ENCODE results near the gene MYL3.

The MYL3 gene

DNA sequence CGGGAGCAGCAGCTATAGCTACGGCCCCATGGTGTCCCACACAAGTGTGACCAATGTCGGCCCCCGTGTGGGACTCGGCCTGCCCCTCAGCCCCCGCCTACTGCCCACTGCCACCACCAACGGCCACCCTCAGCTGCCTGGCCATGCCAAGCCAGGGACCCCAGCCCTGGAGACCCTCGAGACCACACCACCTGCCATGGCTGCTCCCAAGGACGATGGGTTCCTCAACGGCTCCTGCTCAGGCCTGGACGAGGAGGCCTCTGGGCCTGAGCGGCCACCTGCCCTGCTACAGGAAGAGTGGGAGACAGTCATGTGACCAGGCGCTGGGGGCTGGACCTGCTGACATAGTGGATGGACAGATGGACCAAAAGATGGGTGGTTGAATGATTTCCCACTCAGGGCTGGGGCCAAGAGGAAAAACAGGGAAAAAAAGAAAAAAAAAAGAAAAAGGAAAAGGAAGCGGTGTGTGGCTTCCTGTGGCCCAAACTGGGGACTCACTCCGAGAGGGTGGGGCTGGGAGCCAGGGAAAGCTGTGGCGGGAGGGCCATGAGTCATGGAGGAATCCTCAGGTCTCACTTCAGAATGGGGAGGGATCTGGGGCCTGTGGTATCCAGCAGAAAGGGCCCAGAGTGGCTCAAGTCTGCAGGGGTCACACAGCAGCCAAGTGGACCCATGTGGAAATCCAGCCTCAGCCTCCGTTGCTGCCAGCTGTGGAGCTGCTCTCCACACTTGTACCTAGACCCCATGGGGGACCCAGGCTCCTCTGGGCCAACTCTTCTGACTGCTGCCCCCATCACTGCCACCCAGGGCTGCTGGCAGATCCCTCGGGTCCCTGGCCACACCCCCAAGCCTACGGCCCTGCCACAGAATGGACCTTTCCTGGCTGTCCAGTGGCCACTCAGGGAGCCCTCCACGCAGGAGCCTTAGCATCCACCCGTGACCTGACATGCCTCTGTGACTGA, 40.4 kb upstream of the MYL3 start:
- H3K9me3 ChIP-seq (ENCODE audit: control insufficient read depth, insufficient read depth, low read length): no peaks in the 10 kb centered on the region
- H3K9ac ChIP-seq (ENCODE audit: low read depth, low read length): no peak overlapping the region
- no peaks in the 10 kb centered on the region for H3K36me3 ChIP-seq (ENCODE audit: insufficient read depth, low read length)

GRCh38 chr3:46902188-46902631, 39.0 kb upstream of the MYL3 start:
- Histone ChIP-seq H3K4me1 (ENCODE audit: insufficient read depth, low read length) (no peaks in the 10 kb centered on the region; the same call in 1 of the 2 replicates), H3K9ac (ENCODE audit: low read depth, low read length) (no peak overlapping the region), H3K36me3 (ENCODE audit: insufficient read depth, low read length) (no peaks in the 10 kb centered on the region), H3K9me3 (ENCODE audit: control insufficient read depth, insufficient read depth, low read length) (no peaks in the 10 kb centered on the region)

More for the DNA sequence above, 40.4 kb upstream of the MYL3 start:
- no peaks in the 10 kb centered on the region; the same call in 1 of the 2 replicates for H3K4me1 ChIP-seq (ENCODE audit: insufficient read depth, low read length)

DNA sequence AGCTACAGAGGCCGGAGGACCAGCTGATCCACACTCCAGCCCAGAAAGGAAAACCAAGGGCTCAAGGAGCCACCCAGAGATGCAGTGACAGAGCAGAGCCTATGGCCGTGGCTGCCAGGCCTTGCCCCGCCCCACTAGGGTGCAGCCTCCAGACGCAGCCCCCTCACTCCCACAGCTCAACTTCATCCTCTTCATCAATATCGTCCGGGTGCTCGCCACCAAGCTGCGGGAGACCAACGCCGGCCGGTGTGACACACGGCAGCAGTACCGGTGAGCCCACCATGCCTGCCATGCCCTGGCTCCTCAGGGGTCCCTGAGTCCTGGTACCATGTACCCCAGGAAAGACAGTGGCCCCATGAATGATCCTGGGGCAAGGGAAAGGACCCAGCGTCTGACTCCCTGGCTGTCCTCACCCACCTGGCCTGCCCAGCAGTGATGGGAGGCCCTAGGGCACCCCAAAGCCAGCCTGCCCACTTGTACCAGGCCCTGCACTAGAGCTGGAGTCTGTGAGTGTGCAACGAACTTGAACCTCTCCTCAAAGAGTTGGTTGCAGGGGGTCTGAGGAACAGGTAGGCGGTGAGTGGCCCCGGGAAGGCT, 38.4 kb upstream of the MYL3 start:
- no peaks in the 10 kb centered on the region for H3K9me3 ChIP-seq (ENCODE audit: control insufficient read depth, insufficient read depth, low read length)
- H3K4me1 ChIP-seq (ENCODE audit: insufficient read depth, low read length): no peaks in the 10 kb centered on the region; the same call in 1 of the 2 replicates
- no peaks in the 10 kb centered on the region for H3K36me3 ChIP-seq (ENCODE audit: insufficient read depth, low read length)
- no peak overlapping the region for H3K9ac ChIP-seq (ENCODE audit: low read depth, low read length)

DNA sequence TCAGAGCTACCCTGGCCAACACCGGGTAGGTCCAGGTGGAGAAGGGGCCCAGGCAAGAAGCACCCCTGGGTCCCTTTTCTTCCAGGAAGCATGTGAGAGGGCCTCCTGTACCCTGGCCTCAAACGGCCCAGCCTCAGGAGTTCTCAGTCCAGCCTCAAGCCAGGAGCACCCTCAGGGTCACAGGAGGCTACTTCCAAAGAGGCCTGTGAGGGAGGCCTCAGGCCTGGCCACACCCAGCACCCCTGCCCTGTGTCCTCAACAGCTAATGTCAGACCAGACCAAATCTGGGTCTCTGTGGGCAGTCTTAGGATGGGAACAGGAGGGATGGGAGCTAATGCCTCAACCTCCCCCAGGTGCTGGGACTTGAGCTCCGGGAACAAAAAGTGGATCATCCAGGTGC, 37.8 kb upstream of the MYL3 start:
- Histone ChIP-seq H3K9me3 (ENCODE audit: control insufficient read depth, insufficient read depth, low read length) (no peaks in the 10 kb centered on the region), H3K9ac (ENCODE audit: low read depth, low read length) (no peak overlapping the region), H3K36me3 (ENCODE audit: insufficient read depth, low read length) (no peaks in the 10 kb centered on the region), H3K4me1 (ENCODE audit: insufficient read depth, low read length) (no peaks in the 10 kb centered on the region; the same call in 1 of the 2 replicates)

- Histone ChIP-seq H3K4me1 (ENCODE audit: insufficient read depth, low read length) (no peaks in the 10 kb centered on the region; the same call in 1 of the 2 replicates), H3K9me3 (ENCODE audit: control insufficient read depth, insufficient read depth, low read length) (no peaks in the 10 kb centered on the region), H3K9ac (ENCODE audit: low read depth, low read length) (no peak overlapping the region), H3K36me3 (ENCODE audit: insufficient read depth, low read length) (no peaks in the 10 kb centered on the region)
Measured at GRCh38 chr3:46900356-46900755, 37.1 kb upstream of the MYL3 start.

- H3K36me3 ChIP-seq (ENCODE audit: insufficient read depth, low read length): no peaks in the 10 kb centered on the region
- H3K9ac ChIP-seq (ENCODE audit: low read depth, low read length): no peak overlapping the region
- no peaks in the 10 kb centered on the region for H3K9me3 ChIP-seq (ENCODE audit: control insufficient read depth, insufficient read depth, low read length)
- no peaks in the 10 kb centered on the region; the same call in 1 of the 2 replicates for H3K4me1 ChIP-seq (ENCODE audit: insufficient read depth, low read length)
Measured at GRCh38 chr3:46900007-46900292, 36.7 kb upstream of the MYL3 start.

DNA sequence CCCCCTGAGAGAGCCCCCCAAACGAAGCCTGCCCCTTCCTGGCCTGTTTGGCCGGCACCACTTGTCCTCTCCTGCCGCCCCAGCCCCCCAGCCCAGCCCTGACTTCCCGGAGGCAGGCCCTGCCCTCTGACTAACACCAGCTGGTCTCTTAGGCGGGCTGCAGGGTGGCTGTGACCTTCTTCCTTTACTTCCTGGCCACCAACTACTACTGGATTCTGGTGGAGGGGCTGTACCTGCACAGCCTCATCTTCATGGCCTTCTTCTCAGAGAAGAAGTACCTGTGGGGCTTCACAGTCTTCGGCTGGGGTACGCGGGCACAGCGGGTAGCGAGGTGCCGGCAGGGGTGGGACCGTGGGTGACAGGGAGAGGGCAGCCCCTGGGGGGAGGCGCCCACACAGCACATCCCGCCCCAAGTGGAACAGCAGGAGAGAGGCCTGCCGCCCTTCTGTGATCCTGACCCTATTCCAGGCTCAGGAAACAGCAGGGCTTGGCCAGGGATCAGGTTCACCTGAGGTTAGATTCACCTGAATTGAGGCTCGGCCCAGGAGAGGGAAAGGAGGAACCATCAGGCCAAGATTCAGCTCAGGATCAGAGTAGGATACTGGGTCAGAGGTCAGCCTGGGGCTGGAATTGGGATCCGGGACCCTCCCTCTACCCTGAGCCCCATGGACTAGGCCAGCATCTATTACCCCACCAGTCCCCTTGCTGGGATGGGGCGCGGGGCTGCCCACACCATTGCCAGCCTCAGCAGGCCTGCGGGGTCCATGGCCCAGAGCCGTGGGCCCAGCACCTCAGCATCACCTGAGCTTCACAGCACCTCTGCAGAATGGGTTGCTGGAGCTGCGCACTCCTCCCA, 36.1 kb upstream of the MYL3 start:
- no peak overlapping the region for H3K9ac ChIP-seq (ENCODE audit: low read depth, low read length)
- no peaks in the 10 kb centered on the region; the same call in 1 of the 2 replicates for H3K4me1 ChIP-seq (ENCODE audit: insufficient read depth, low read length)
- no peaks in the 10 kb centered on the region for H3K9me3 ChIP-seq (ENCODE audit: control insufficient read depth, insufficient read depth, low read length)
- no peaks in the 10 kb centered on the region for H3K36me3 ChIP-seq (ENCODE audit: insufficient read depth, low read length)

DNA sequence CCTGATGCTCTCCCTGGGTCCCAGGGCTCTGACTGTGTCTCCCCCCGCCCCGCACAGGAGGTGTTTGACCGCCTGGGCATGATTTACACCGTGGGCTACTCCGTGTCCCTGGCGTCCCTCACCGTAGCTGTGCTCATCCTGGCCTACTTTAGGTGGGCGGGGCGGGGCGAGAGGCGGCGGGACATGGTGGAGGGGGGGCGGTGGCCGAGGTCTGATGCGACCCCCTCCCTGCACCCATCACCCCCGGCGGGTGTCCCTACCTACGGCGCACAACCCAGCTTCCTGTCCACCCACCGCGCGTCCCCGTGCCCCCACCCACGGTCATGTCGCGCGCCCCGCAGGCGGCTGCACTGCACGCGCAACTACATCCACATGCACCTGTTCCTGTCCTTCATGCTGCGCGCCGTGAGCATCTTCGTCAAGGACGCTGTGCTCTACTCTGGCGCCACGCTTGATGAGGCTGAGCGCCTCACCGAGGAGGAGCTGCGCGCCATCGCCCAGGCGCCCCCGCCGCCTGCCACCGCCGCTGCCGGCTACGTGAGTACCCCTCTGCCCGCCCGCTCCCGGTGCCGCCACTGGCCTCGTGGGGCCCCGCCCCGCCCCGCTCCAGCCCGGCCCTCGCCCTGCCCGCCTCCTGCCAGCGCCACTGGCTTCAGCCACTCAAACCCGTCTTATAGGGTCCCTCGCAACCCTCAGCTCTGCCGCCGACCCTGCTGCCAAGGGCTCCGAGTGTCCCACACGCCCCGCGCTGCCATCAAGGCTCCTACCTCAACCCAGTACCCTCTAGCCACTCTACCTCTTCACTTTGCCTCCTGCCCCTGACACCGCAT, 35.3 kb upstream of the MYL3 start:
- no peaks in the 10 kb centered on the region for H3K9me3 ChIP-seq (ENCODE audit: control insufficient read depth, insufficient read depth, low read length)
- H3K9ac ChIP-seq (ENCODE audit: low read depth, low read length): no peak overlapping the region; the same call in 1 of the 2 replicates
- peaks cover 2% of the 10 kb centered on the region for H3K4me1 ChIP-seq (ENCODE audit: insufficient read depth, low read length)
- H3K36me3 ChIP-seq (ENCODE audit: insufficient read depth, low read length): no peaks in the 10 kb centered on the region

DNA sequence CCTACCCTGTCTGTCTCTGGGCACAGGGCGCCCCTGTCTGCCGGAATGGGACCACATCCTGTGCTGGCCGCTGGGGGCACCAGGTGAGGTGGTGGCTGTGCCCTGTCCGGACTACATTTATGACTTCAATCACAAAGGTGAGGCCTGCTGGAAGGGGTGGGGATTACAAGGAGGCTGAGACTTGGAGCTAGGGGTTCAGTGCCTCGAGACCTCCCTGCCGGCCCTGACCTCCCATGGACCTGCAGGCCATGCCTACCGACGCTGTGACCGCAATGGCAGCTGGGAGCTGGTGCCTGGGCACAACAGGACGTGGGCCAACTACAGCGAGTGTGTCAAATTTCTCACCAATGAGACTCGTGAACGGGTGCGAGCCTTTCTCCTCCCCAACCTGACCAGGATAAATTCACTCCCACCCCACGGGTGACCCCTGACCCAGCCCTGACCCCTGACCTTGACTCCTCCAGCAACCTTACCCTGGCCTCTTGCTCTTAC, 34.6 kb upstream of the MYL3 start:
- Histone ChIP-seq H3K36me3 (ENCODE audit: insufficient read depth, low read length) (no peaks in the 10 kb centered on the region), H3K9ac (ENCODE audit: low read depth, low read length) (no peak overlapping the region), H3K4me1 (ENCODE audit: insufficient read depth, low read length) (peaks cover 8% of the 10 kb centered on the region), H3K9me3 (ENCODE audit: control insufficient read depth, insufficient read depth, low read length) (no peaks in the 10 kb centered on the region)

- Histone ChIP-seq H3K9me3 (ENCODE audit: control insufficient read depth, insufficient read depth, low read length) (no peaks in the 10 kb centered on the region), H3K4me1 (ENCODE audit: insufficient read depth, low read length) (peaks cover 8% of the 10 kb centered on the region), H3K9ac (ENCODE audit: low read depth, low read length) (no peak overlapping the region), H3K36me3 (ENCODE audit: insufficient read depth, low read length) (no peaks in the 10 kb centered on the region)
Measured at GRCh38 chr3:46897031-46897430, 33.8 kb upstream of the MYL3 start.

GRCh38 chr3:46896386-46896785, 33.1 kb upstream of the MYL3 start:
- Histone ChIP-seq H3K36me3 (ENCODE audit: insufficient read depth, low read length) (no peaks in the 10 kb centered on the region), H3K9ac (ENCODE audit: low read depth, low read length) (no peak overlapping the region), H3K4me1 (ENCODE audit: insufficient read depth, low read length) (peaks cover 8% of the 10 kb centered on the region), H3K9me3 (ENCODE audit: control insufficient read depth, insufficient read depth, low read length) (no peaks in the 10 kb centered on the region)

GRCh38 chr3:46895761-46896160, 32.5 kb upstream of the MYL3 start:
- Histone ChIP-seq H3K36me3 (ENCODE audit: insufficient read depth, low read length) (no peaks in the 10 kb centered on the region), H3K9me3 (ENCODE audit: control insufficient read depth, insufficient read depth, low read length) (no peaks in the 10 kb centered on the region), H3K9ac (ENCODE audit: low read depth, low read length) (no peak overlapping the region), H3K4me1 (ENCODE audit: insufficient read depth, low read length) (peaks cover 8% of the 10 kb centered on the region)

DNA sequence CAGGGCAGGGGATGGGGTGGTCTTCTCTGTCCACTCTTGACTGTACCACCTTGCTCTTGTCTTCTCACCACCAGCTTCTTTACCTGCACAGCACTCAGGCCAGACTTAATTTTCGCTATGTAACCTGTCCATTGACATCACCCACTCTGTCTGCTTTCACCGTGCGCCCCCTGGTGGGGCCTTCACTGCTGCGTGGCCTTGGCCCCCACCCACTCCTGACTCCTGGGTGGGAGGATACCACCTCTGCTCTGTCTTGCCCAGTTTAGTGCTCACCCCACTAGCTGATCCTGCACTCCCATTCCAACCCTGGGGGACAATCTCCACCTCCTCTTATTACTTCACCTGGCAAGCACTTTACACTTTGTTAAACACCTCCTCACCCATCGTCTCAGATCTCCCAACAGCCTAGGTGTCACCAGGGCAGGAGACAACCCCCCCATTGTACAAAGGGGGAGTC, 32.0 kb upstream of the MYL3 start:
- H3K4me1 ChIP-seq (ENCODE audit: insufficient read depth, low read length): peaks cover 8% of the 10 kb centered on the region
- H3K9me3 ChIP-seq (ENCODE audit: control insufficient read depth, insufficient read depth, low read length): no peaks in the 10 kb centered on the region
- H3K9ac ChIP-seq (ENCODE audit: low read depth, low read length): no peak overlapping the region
- H3K36me3 ChIP-seq (ENCODE audit: insufficient read depth, low read length): no peaks in the 10 kb centered on the region

All from ES-I3 (cell line).